Mononuclear cell (primary cell): Measurements from ENCODE around the gene PISD. TPM values are rescaled to one million over a fixed set of nuclear protein-coding genes. Genes with fewer than 3 reads are reported as not detected.
A peak's percentile ranks its signal among the peaks of the same experiment; 100 is the strongest.
"Not testable (repeated sequence)": the region's sequence is repeated elsewhere in the genome, so short reads cannot be mapped to it uniquely, and the experiment has no call there.

Experiments used
- H3K27me3 ChIP-seq: 2 replicates; pipeline ENCODE4 v1.6.0; 2011; ENCODE audit warnings: low read length, control low read depth; ENCODE audit not compliant: insufficient read depth
- H3K4me1 ChIP-seq: 2 replicates; pipeline ENCODE4 v1.5.1; 2011; ENCODE audit warnings: mild to moderate bottlenecking, low read length, control low read depth; ENCODE audit not compliant: insufficient read depth
- H3K4me3 ChIP-seq: 2 replicates; pipeline ENCODE4 v1.5.1; 2011; ENCODE audit warnings: mild to moderate bottlenecking, low read length, moderate library complexity
- H3K9me3 ChIP-seq: 2 replicates; pipeline ENCODE4 v1.5.1; 2011; ENCODE audit warnings: low read depth, mild to moderate bottlenecking, control low read depth, low read length
- total RNA-seq: library from RNA; depleted of rRNA; stranded (reverse); fragments of >200 nt; gene quantifications from one replicate; pipeline ENCODE4 v1.2.3, GENCODE V29; 2012

PISD gene
- total RNA-seq, result 21.6 TPM

- Histone ChIP-seq H3K4me1 (peaks cover 22% of the 10 kb centered on the region), H3K4me3 (peak within 1 kb of the TSS; percentile 81), H3K9me3 (no peaks in the 10 kb centered on the region), H3K27me3 (no peaks in the 10 kb centered on the region)
Observed at GRCh38 chr22:31661851-31662667, at the start of gene PISD. Gene PISD (minus strand): TSS chr22:31662215. CDS start chr22:31662208, 7 bp downstream.

GRCh38 chr22:31711226-31711625 lies 49.2 kb upstream of the PISD start:
- H3K27me3 ChIP-seq, H3K9me3 ChIP-seq, H3K4me3 ChIP-seq, H3K4me1 ChIP-seq: not testable (repeated sequence)

- H3K27me3 ChIP-seq, result no peaks in the 10 kb centered on the region
- no peak overlapping the region for H3K4me3 ChIP-seq
- no peaks in the 10 kb centered on the region for H3K9me3 ChIP-seq
- no peaks in the 10 kb centered on the region for H3K4me1 ChIP-seq
Observed at GRCh38 chr22:31707519-31707918, 45.5 kb upstream of the PISD start.

GRCh38 chr22:31695423-31695822 lies 33.4 kb upstream of the PISD start:
- no peak overlapping the region for H3K4me3 ChIP-seq
- H3K9me3 ChIP-seq, result no peaks in the 10 kb centered on the region
- H3K27me3 ChIP-seq, result no peaks in the 10 kb centered on the region
- peaks cover 17% of the 10 kb centered on the region for H3K4me1 ChIP-seq

GRCh38 chr22:31694046-31694445 lies 32.0 kb upstream of the PISD start:
- not testable (repeated sequence) for H3K4me3 ChIP-seq, H3K27me3 ChIP-seq, H3K9me3 ChIP-seq
- peaks cover 17% of the 10 kb centered on the region for H3K4me1 ChIP-seq

- H3K4me1 ChIP-seq, result peaks cover 17% of the 10 kb centered on the region
- no peak overlapping the region for H3K4me3 ChIP-seq
- H3K27me3 ChIP-seq, result no peaks in the 10 kb centered on the region
- H3K9me3 ChIP-seq, result no peaks in the 10 kb centered on the region
Observed at GRCh38 chr22:31692186-31692886, 30.3 kb upstream of the PISD start.

- H3K27me3 ChIP-seq, result no peaks in the 10 kb centered on the region
- no peak overlapping the region for H3K4me3 ChIP-seq
- no peaks in the 10 kb centered on the region for H3K9me3 ChIP-seq
- H3K4me1 ChIP-seq, result peaks cover 17% of the 10 kb centered on the region
Observed at GRCh38 chr22:31691408-31691807, 29.4 kb upstream of the PISD start.

- no peak overlapping the region for H3K4me3 ChIP-seq
- no peaks in the 10 kb centered on the region for H3K27me3 ChIP-seq
- no peaks in the 10 kb centered on the region for H3K9me3 ChIP-seq
- peaks cover 6% of the 10 kb centered on the region for H3K4me1 ChIP-seq
Observed at GRCh38 chr22:31683181-31684105, 21.4 kb upstream of the PISD start.

- no peaks in the 10 kb centered on the region for H3K9me3 ChIP-seq
- peaks cover 6% of the 10 kb centered on the region for H3K4me1 ChIP-seq
- H3K27me3 ChIP-seq, result no peaks in the 10 kb centered on the region
- no peak overlapping the region for H3K4me3 ChIP-seq
Observed at GRCh38 chr22:31682751-31683150, 20.7 kb upstream of the PISD start.

- Histone ChIP-seq H3K9me3 (no peaks in the 10 kb centered on the region), H3K4me1 (peaks cover 6% of the 10 kb centered on the region), H3K4me3 (no peak overlapping the region), H3K27me3 (no peaks in the 10 kb centered on the region)
Observed at GRCh38 chr22:31681349-31682345, 19.6 kb upstream of the PISD start.

GRCh38 chr22:31680861-31681341 lies 18.9 kb upstream of the PISD start:
- Histone ChIP-seq H3K4me1 (peaks cover 13% of the 10 kb centered on the region), H3K9me3 (no peaks in the 10 kb centered on the region), H3K27me3 (no peaks in the 10 kb centered on the region), H3K4me3 (no peak overlapping the region)

- Histone ChIP-seq H3K27me3 (no peaks in the 10 kb centered on the region), H3K4me1 (peaks cover 25% of the 10 kb centered on the region), H3K4me3 (no peak overlapping the region), H3K9me3 (no peaks in the 10 kb centered on the region)
Observed at GRCh38 chr22:31678748-31679147, 16.7 kb upstream of the PISD start.

GRCh38 chr22:31676700-31677099 lies 14.7 kb upstream of the PISD start:
- Histone ChIP-seq H3K4me3 (peak overlapping the region; percentile 56), H3K9me3 (no peaks in the 10 kb centered on the region), H3K4me1 (peaks cover 26% of the 10 kb centered on the region), H3K27me3 (no peaks in the 10 kb centered on the region)

- H3K27me3 ChIP-seq, result not testable (repeated sequence)
- peaks cover 23% of the 10 kb centered on the region for H3K4me1 ChIP-seq
Observed at GRCh38 chr22:31674219-31674618, 12.2 kb upstream of the PISD start.

More at GRCh38 chr22:31674219-31674618, 12.2 kb upstream of the PISD start:
- H3K9me3 ChIP-seq, H3K4me3 ChIP-seq: not testable (repeated sequence)
